Measurements from ENCODE around the gene TRHDE. TPM values are rescaled to one million over a fixed set of nuclear protein-coding genes. Genes with fewer than 3 reads are reported as not detected.

Gene TRHDE
- total and polyA plus RNA-seq, 2 of the 13 experiments (the other 11 are each of a cell fraction or from before 2014, with no cell fraction given): not detected

GRCh38 chr12:72612171-72612570 lies 340.0 kb downstream of the TRHDE start (continued):
- TF ChIP-seq ARID5B (CRISPR knock-in tag; IDR thresholded peaks at IDR 0.05): no peak
- TF ChIP-seq BRF2 (CRISPR knock-in tag; IDR thresholded peaks at IDR 0.05): no peak
- no peak for TF ChIP-seq HDAC6 (IDR thresholded peaks at IDR 0.05; ENCODE audit: low read depth, low read length)
- TF ChIP-seq STAG1 (CRISPR knock-in tag; IDR thresholded peaks at IDR 0.05): no peak
- no peak for TF ChIP-seq ZNF720 (CRISPR knock-in tag; IDR thresholded peaks at IDR 0.05)
- TF ChIP-seq ZNF496 (CRISPR knock-in tag; IDR thresholded peaks at IDR 0.05; ENCODE audit: insufficient replicate concordance): no peak
- TF ChIP-seq ZNF749 (CRISPR knock-in tag; IDR thresholded peaks at IDR 0.05; ENCODE audit: borderline replicate concordance): no peak
- TF ChIP-seq ETV6 (CRISPR knock-in tag; conservative IDR thresholded peaks at IDR 0.05): no peak
- no peak for TF ChIP-seq IKZF5 (CRISPR knock-in tag; IDR thresholded peaks at IDR 0.05)
